HepG2 (cell line): ENCODE data around the gene ENO1. TPM values are rescaled to one million over a fixed set of nuclear protein-coding genes. Genes with fewer than 3 reads are reported as not detected.

Source experiments
- ATAC-seq: fragments of 200-7000 bp; cut with Tn5 transposase; 3 replicates; pipeline ENCODE4 v1.9.1; 2020; ENCODE audit warnings: mild to moderate bottlenecking, moderate library complexity
- BruUV-seq: library from RNA; stranded (reverse); fragments of 400-500 nt; replicated peaks from 2 replicates; lab custom pipeline; 2021; lab: Mats Ljungman, UMichigan
- CTCF ChIA-PET: fragments of 300-600 bp; formaldehyde crosslinking; extraction: SDS; loops from one replicate; lab custom pipeline; 2021; ENCODE audit warnings: low total read pairs, inconsistent platforms, low intra/inter-chr PET ratio; lab: Yijun Ruan, JAX
- POLR2A ChIA-PET: fragments of 350-600 bp; sonication (Branson Sonifier 250); formaldehyde crosslinking; loops from one replicate; lab custom pipeline; 2020; ENCODE audit warnings: antibody characterized with exemption, inconsistent platforms; lab: Yijun Ruan, JAX
- DNase-seq: peaks from one replicate; pipeline ENCODE4 v3.0.0-alpha.2; 2015; ENCODE audit warnings: low spot score
- FAIRE-seq: peaks from 3 replicates; lab custom pipeline; 2011; peaks lifted over from hg19 to GRCh38; lab: Jason Lieb, UNC
- H2AFZ ChIP-seq: one replicate; pipeline ENCODE4 v1.6.1; 2011; ENCODE audit warnings: low read length, inconsistent platforms
- H3K27ac ChIP-seq: fragments of 300-600 bp; 3 replicates; pipeline ENCODE4 v1.8.0; 2011; ENCODE audit warnings: mixed run types, mild to moderate bottlenecking, mixed read lengths, low read length, inconsistent platforms; ENCODE audit not compliant: insufficient read depth; ENCODE audit errors: extremely low read length
- H3K27me3 ChIP-seq, 2 experiments: fragments of 200-600 bp in 1 of 2; 2 replicates in 1 of 2; 3 replicates in 1 of 2; pipeline versions ENCODE4 v1.6.0 to v1.8.0; 2011; ENCODE audit warnings: low read length in 2 of 2, mild to moderate bottlenecking in 2 of 2, moderate library complexity in 2 of 2, inconsistent platforms in 1 of 2; ENCODE audit not compliant: insufficient read depth in 2 of 2, control insufficient read depth in 1 of 2
- H3K36me3 ChIP-seq, 2 experiments: fragments of 200-600 bp in 1 of 2; replicated peaks in 1 of 2; 2 replicates in 1 of 2; 3 replicates in 1 of 2; pipeline versions ENCODE4 v1.5.1 to v1.8.0; 2011; ENCODE audit warnings: low read length in 2 of 2, inconsistent platforms in 1 of 2; ENCODE audit not compliant: insufficient read depth in 2 of 2, control insufficient read depth in 1 of 2
- H3K4me1 ChIP-seq: 2 replicates; pipeline ENCODE4 v1.5.1; 2012; ENCODE audit warnings: low read length, inconsistent platforms; ENCODE audit not compliant: insufficient read depth
- H3K4me2 ChIP-seq: 2 replicates; pipeline ENCODE4 v1.6.0; 2011; ENCODE audit warnings: low read depth, low read length, inconsistent platforms
- H3K4me3 ChIP-seq, 3 experiments: fragments of 200-600 bp in 1 of 3; sonication (generic), shearing (Covaris generic) in 1 of 3; replicated peaks in 1 of 3; 2 replicates each; pipeline ENCODE4 v1.5.1; 2011 to 2016; ENCODE audit warnings: low read length in 3 of 3, inconsistent platforms in 2 of 3, low read depth in 2 of 3, mild to moderate bottlenecking in 2 of 3, control low read depth in 1 of 3, mixed read lengths in 1 of 3; ENCODE audit not compliant: insufficient read depth in 1 of 3
- H3K79me2 ChIP-seq: one replicate; pipeline ENCODE4 v1.6.1; 2011; ENCODE audit warnings: low read length, inconsistent platforms; ENCODE audit not compliant: insufficient read depth
- H3K9ac ChIP-seq: 2 replicates; pipeline ENCODE4 v1.6.0; 2011; ENCODE audit warnings: mild to moderate bottlenecking, low read depth, low read length, inconsistent platforms; ENCODE audit not compliant: insufficient read depth
- H3K9me3 ChIP-seq: 2 replicates; pipeline ENCODE4 v1.5.1; 2012; ENCODE audit warnings: mild to moderate bottlenecking, low read length
- H4K20me1 ChIP-seq: 2 replicates; pipeline ENCODE4 v1.6.0; 2011; ENCODE audit warnings: inconsistent platforms, mild to moderate bottlenecking, low read length, moderate library complexity; ENCODE audit not compliant: insufficient read depth
- BRD4 ChIP-seq: sonication (generic); formaldehyde crosslinking; IDR thresholded peaks from 2 replicates; pipeline ENCODE4 v1.4.0; 2020; ENCODE audit warnings: missing genetic modification reagents
- CCAR2 ChIP-seq: fragments of 200-400 bp; formaldehyde crosslinking; optimal IDR thresholded peaks from 2 replicates; pipeline ENCODE3; 2018; ENCODE audit warnings: low read depth, mild to moderate bottlenecking, low read length, moderate library complexity
- IRF9 ChIP-seq: sonication (generic); formaldehyde crosslinking; IDR thresholded peaks from 2 replicates; pipeline ENCODE4 v1.8.0; 2022; ENCODE audit warnings: missing genetic modification reagents, mild to moderate bottlenecking, borderline replicate concordance
- KDM5B ChIP-seq: sonication (generic); formaldehyde crosslinking; IDR thresholded peaks from 2 replicates; pipeline ENCODE4 v1.4.0; 2020; ENCODE audit warnings: missing genetic modification reagents, mild to moderate bottlenecking, borderline replicate concordance
- MAZ ChIP-seq, 2 experiments: sonication (generic) in 1 of 2; formaldehyde crosslinking in 1 of 2; IDR thresholded peaks; 2 replicates each; pipeline versions ENCODE4 v1.5.0 to v1.6.1; 2012 to 2020; ENCODE audit warnings: low read depth in 2 of 2, mild to moderate bottlenecking in 2 of 2, borderline replicate concordance in 1 of 2, improper control_type of control experiment in 1 of 2, low read length in 1 of 2, missing genetic modification reagents in 1 of 2, moderate library complexity in 1 of 2
- MBD4 ChIP-seq: IDR thresholded peaks from 2 replicates; pipeline ENCODE4 v1.6.1; 2012; ENCODE audit warnings: low read length, inconsistent platforms, borderline replicate concordance
- NBN ChIP-seq: fragments of 450-650 bp; conservative IDR thresholded peaks from 2 replicates; pipeline ENCODE4 v1.6.1; 2017
- POLR2A ChIP-seq, 2 experiments: IDR thresholded peaks; 2 replicates each; pipeline ENCODE4 v1.6.1; 2011; ENCODE audit warnings: low read depth in 2 of 2, low read length in 2 of 2, mild to moderate bottlenecking in 1 of 2, moderate library complexity in 1 of 2; ENCODE audit not compliant: insufficient read depth in 1 of 2
- RARG ChIP-seq: sonication (generic); formaldehyde crosslinking; IDR thresholded peaks from 2 replicates; pipeline ENCODE4 v1.4.0; 2020; ENCODE audit warnings: low read depth, mild to moderate bottlenecking, missing genetic modification reagents
- RBFOX2 ChIP-seq: fragments of 200-400 bp; formaldehyde crosslinking; IDR thresholded peaks from 2 replicates; pipeline ENCODE4 v1.6.1; 2017; ENCODE audit warnings: low read depth, mild to moderate bottlenecking, low read length
- ZFP90 ChIP-seq: sonication (generic); formaldehyde crosslinking; IDR thresholded peaks from 2 replicates; pipeline ENCODE4 v1.8.0; 2022; ENCODE audit warnings: missing genetic modification reagents, mild to moderate bottlenecking, inconsistent platforms, borderline replicate concordance
- ZFP91 ChIP-seq: sonication (generic); formaldehyde crosslinking; IDR thresholded peaks from 2 replicates; pipeline ENCODE4 v1.9.0; 2022; ENCODE audit warnings: missing genetic modification reagents, mild to moderate bottlenecking, borderline replicate concordance
- ZNF280D ChIP-seq: sonication (generic); formaldehyde crosslinking; IDR thresholded peaks from 2 replicates; pipeline ENCODE4 v1.5.1; 2020; ENCODE audit warnings: mild to moderate bottlenecking, missing genetic modification reagents
- ZNF3 ChIP-seq: IDR thresholded peaks from 2 replicates; pipeline ENCODE4 v1.7.0; 2017; ENCODE audit warnings: inconsistent platforms
- ZNF619 ChIP-seq: sonication (generic); formaldehyde crosslinking; IDR thresholded peaks from 2 replicates; pipeline ENCODE4 v1.4.0; 2020; ENCODE audit warnings: mild to moderate bottlenecking, missing genetic modification reagents
- WGBS: methylation state at CpG from one replicate; pipeline ENCODE4 v1.1.6; 2017; ENCODE audit warnings: low lambda C conversion rate; 5-methylcytosine and 5-hydroxymethylcytosine counted together
- in situ Hi-C: cut with HindIII; loops from 2 replicates; pipeline ENCODE4 v1.10.0; 2017; ENCODE audit warnings: low pct_unique_long_range_greater_than_20kb; ENCODE audit not compliant: extremely low pct_ligation_motif_present
- intact Hi-C: fragments of 100-400 bp; cut with micrococcal nuclease; formaldehyde crosslinking; loops from one replicate; pipeline ENCODE4 v1.10.0; 2022; ENCODE audit not compliant: unreplicated experiment
- polyA plus RNA-seq, 8 experiments: library from polyadenylated mRNA; depleted of rRNA in 3 of 8; stranded (reverse) in 7 of 8; unstranded in 1 of 8; fragments of >200 nt; fragmentation: Illumina TruSeq in 4 of 8; extraction: Trizol in 4 of 8; gene quantifications; 2 replicates each; pipeline versions ENCODE4 v1.2.1 to v1.2.3, GENCODE V29; 2011 to 2016; ENCODE audit warnings: low read depth in 4 of 8, missing spikeins in 1 of 8, mixed read lengths in 1 of 8; ENCODE audit not compliant: insufficient read depth in 1 of 8
- total RNA-seq, 5 experiments: library from RNA; depleted of rRNA; stranded (reverse); fragments of >200 nt; fragmentation: Illumina TruSeq; extraction: Trizol; gene quantifications; 2 replicates each; pipeline ENCODE4 v1.2.3, GENCODE V29; 2016; ENCODE audit warnings: low read depth in 1 of 5

Gene ENO1
- total and polyA plus RNA-seq, 2 of the 13 experiments (the other 11 are each of a cell fraction or from before 2014, with no cell fraction given) = 1,559 to 3,103 TPM

- TF ChIP-seq ZNF280D (CRISPR knock-in tag) (no peak), NBN (no peak), RARG (CRISPR knock-in tag) (no peak), CCAR2 (no peak), BRD4 (CRISPR knock-in tag) (no peak)
Measured at GRCh38 chr1:8871539-8871935, 6.9 kb downstream of the ENO1 start (continued).

- H3K9ac ChIP-seq = peak overlapping the region; percentile 18; the same call in 1 of the 2 replicates
- ChIA-PET CTCF (no interaction called here), POLR2A (interaction anchor here (0.6 kb wide), 1 partner anchor 57 kb away, joined by 3 read pairs; no protein-coding TSS in a partner anchor)
- FAIRE-seq = no peak
- no peak overlapping the region for H2AFZ ChIP-seq
- no peaks in the 10 kb centered on the region for H3K9me3 ChIP-seq
- in situ Hi-C loops (no loop called here), intact Hi-C loops (no loop called here)
- peak overlapping the region; percentile 74 for H3K4me2 ChIP-seq
- peak overlapping the region; percentile 62 for H3K27ac ChIP-seq
- H4K20me1 ChIP-seq = peaks cover 96% of the 10 kb centered on the region
- TSS peak; percentile 0 for BruUV-seq
- ATAC-seq = peak; percentile 4; the same call in 1 of the 3 replicates
- peaks cover 91% of the 10 kb centered on the region for H3K4me1 ChIP-seq
- peaks cover 80% of the 10 kb centered on the region for H3K79me2 ChIP-seq
- no peaks in the 10 kb centered on the region; a peak in 1 of 5 replicates for H3K27me3 ChIP-seq
- DNase-seq = no peak
- H3K36me3 ChIP-seq = peaks cover 48 to 88% of the 10 kb centered on the region in 2 experiments
- H3K4me3 ChIP-seq = peak overlapping the region in 1 of 3 experiments; percentile 17; a peak in 2 of 6 replicates
- WGBS = 87% methylated on average over 14 of the region's 18 CpGs
- TF ChIP-seq MBD4 (0 out of 2 replicates have a peak, but pooled peaks have one; percentile 28), ZNF3 (0 out of 2 replicates have a peak, but pooled peaks have one; percentile 22), IRF9 (CRISPR knock-in tag) (peak; percentile 39; the same call in 1 of the 2 replicates), RBFOX2 (peak; percentile 87), ZFP91 (CRISPR knock-in tag) (0 out of 2 replicates have a peak, but pooled peaks have one; percentile 23), KDM5B (CRISPR knock-in tag) (0 out of 2 replicates have a peak, but pooled peaks have one; percentile 7), MAZ (IDR thresholded peaks at IDR 0.05; ENCODE audit: borderline replicate concordance, low read depth, low read length) (no peak), MAZ (CRISPR knock-in tag; IDR thresholded peaks at IDR 0.05; ENCODE audit: low read depth) (0 out of 2 replicates have a peak, but pooled peaks have one; percentile 32), POLR2A (IDR thresholded peaks at IDR 0.05; ENCODE audit: insufficient read depth in 1 of 2, low read depth in 2 of 2, low read length in 2 of 2) (peak in 1 of 2 experiments; percentile 43; a peak in 2 of 4 replicates), ZFP90 (CRISPR knock-in tag) (no peak), ZNF619 (CRISPR knock-in tag) (0 out of 2 replicates have a peak, but pooled peaks have one; percentile 7)
Measured at GRCh38 chr1:8870616-8871538, 7.6 kb downstream of the ENO1 start.
